Mesendoderm (in vitro differentiated cells): Measurements from ENCODE around the gene CPAMD8.
"Not testable (repeated sequence)": the region's sequence is repeated elsewhere in the genome, so short reads cannot be mapped to it uniquely, and the experiment has no call there.

ENCODE experiments used
- DNase-seq: peaks from one replicate; pipeline ENCODE4 v3.0.0; 2013
- H2AK5ac ChIP-seq: 2 replicates; pipeline ENCODE4 v1.6.1; 2013; ENCODE audit warnings: low read length, inconsistent platforms
- H2BK120ac ChIP-seq: 2 replicates; pipeline ENCODE4 v1.6.1; 2013; ENCODE audit warnings: low read depth, mild to moderate bottlenecking, low read length, moderate library complexity, mixed read lengths
- H2BK15ac ChIP-seq: replicated peaks from 2 replicates; pipeline ENCODE4 v1.6.1; 2013; ENCODE audit warnings: low read depth, mild to moderate bottlenecking, moderate library complexity
- H2BK5ac ChIP-seq: 2 replicates; pipeline ENCODE4 v1.6.1; 2013; ENCODE audit warnings: low read length, inconsistent platforms
- H3K18ac ChIP-seq: 2 replicates; pipeline ENCODE4 v1.6.1; 2013; ENCODE audit warnings: mild to moderate bottlenecking, low read length, mixed read lengths
- H3K23ac ChIP-seq: one replicate; pipeline ENCODE4 v1.6.1; 2013; ENCODE audit warnings: low read length
- H3K27ac ChIP-seq: 2 replicates; pipeline ENCODE4 v1.5.1; 2013; ENCODE audit warnings: low read depth, mild to moderate bottlenecking, inconsistent platforms, low read length, moderate library complexity
- H3K27me3 ChIP-seq: 2 replicates; pipeline ENCODE4 v1.6.1; 2013; ENCODE audit warnings: low read length, control low read depth, mild to moderate bottlenecking, inconsistent platforms; ENCODE audit not compliant: insufficient read depth, poor library complexity
- H3K36me3 ChIP-seq: 2 replicates; pipeline ENCODE4 v1.6.1; 2013; ENCODE audit warnings: low read length, inconsistent platforms; ENCODE audit not compliant: control insufficient read depth, insufficient read depth
- H3K4ac ChIP-seq: one replicate; pipeline ENCODE4 v1.6.1; 2013; ENCODE audit warnings: low read depth, mild to moderate bottlenecking, low read length, moderate library complexity
- H3K4me1 ChIP-seq: 2 replicates; pipeline ENCODE4 v1.6.1; 2013; ENCODE audit warnings: low read depth, low read length, inconsistent platforms; ENCODE audit not compliant: control insufficient read depth
- H3K4me2 ChIP-seq: 2 replicates; pipeline ENCODE4 v1.6.1; 2013; ENCODE audit warnings: low read length
- H3K4me3 ChIP-seq: 2 replicates; pipeline ENCODE4 v1.5.1; 2013; ENCODE audit warnings: mild to moderate bottlenecking, low read length
- H3K56ac ChIP-seq: one replicate; pipeline ENCODE4 v1.6.1; 2013; ENCODE audit warnings: low read length
- H3K79me1 ChIP-seq: 2 replicates; pipeline ENCODE4 v1.6.1; 2013; ENCODE audit warnings: low read length, inconsistent platforms
- H3K79me2 ChIP-seq: 2 replicates; pipeline ENCODE4 v1.6.1; 2013; ENCODE audit warnings: mild to moderate bottlenecking, low read length; ENCODE audit not compliant: control insufficient read depth, insufficient read depth
- H3K9ac ChIP-seq: 2 replicates; pipeline ENCODE4 v1.6.1; 2013; ENCODE audit warnings: low read length, inconsistent platforms
- H4K5ac ChIP-seq: one replicate; pipeline ENCODE4 v1.6.1; 2013; ENCODE audit warnings: low read length
- H4K8ac ChIP-seq: one replicate; pipeline ENCODE4 v1.6.1; 2013; ENCODE audit warnings: low read depth, mild to moderate bottlenecking, control low read depth, low read length, moderate library complexity
- WGBS: extraction: QIAGEN DNeasy Blood & Tissue Kit; methylation state at CpG from one replicate; pipeline ENCODE4 v1.1.7; 2013; ENCODE audit warnings: low lambda C conversion rate, missing lambda C conversion rate; ENCODE audit not compliant: insufficient coverage; ENCODE audit errors: extremely low coverage; 5-methylcytosine and 5-hydroxymethylcytosine counted together

The CPAMD8 gene

DNA sequence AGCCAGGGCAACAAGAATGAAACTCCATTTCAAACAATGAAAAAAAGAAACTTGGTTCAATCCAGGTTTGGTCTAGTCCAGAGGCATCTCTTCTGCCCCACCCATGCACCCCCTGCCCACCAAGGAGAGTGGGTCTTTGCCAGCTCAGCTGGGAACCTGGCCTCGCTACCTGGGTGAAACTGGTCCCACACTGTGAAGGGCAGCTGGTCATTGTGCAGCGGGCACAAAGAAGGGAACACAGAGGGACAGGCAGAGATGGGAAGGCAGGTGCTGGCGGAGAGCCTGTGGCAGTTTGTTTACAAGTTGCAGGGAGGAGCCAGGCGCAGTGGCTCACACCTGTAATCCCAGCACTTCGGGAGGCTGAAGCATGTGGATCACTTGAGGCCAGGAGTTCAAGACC is 50.2 kb downstream of the CPAMD8 start:
- Histone ChIP-seq H3K27me3 (no peaks in the 10 kb centered on the region), H2AK5ac (no peak overlapping the region), H3K23ac (no peak overlapping the region), H3K9ac (no peak overlapping the region), H3K4me2 (no peak overlapping the region), H3K79me1 (no peaks in the 10 kb centered on the region), H3K4me1 (no peaks in the 10 kb centered on the region), H3K4me3 (no peak overlapping the region), H3K56ac (no peak overlapping the region), H4K8ac (no peak overlapping the region), H2BK15ac (no peak overlapping the region), H3K4ac (no peak overlapping the region), H2BK5ac (no peak overlapping the region), H2BK120ac (no peak overlapping the region), H3K18ac (no peak overlapping the region), H3K36me3 (no peaks in the 10 kb centered on the region), H3K27ac (no peak overlapping the region), H3K79me2 (no peaks in the 10 kb centered on the region), H4K5ac (no peak overlapping the region)
- DNase-seq: no peak
- no CpG with 5 or more reads among the region's 5 CpGs for WGBS

DNA sequence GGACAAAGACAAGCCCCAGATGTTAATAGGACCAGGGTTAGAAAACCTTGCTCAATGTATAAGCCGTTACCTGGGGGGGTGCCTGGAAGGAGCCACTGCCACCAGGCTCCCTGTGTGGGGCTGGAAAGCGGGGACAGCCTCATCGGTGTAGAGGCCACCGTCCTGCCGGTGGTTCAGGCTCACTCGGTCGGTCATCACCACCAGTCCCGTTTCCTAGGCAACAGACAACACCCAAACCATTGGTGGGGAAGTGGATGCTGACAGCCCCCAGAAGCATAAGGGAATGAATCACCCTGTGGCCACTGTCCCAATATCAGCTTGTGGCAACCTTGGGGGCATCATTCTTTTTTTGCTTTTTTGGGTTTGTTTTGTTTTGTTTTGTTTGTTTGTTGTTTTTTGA is 55.8 kb downstream of the CPAMD8 start:
- no peak overlapping the region for H2AK5ac ChIP-seq
- H3K4me2 ChIP-seq: no peak overlapping the region
- no peak overlapping the region for H2BK15ac ChIP-seq
- H3K4ac ChIP-seq: no peak overlapping the region
- H2BK120ac ChIP-seq: no peak overlapping the region
- H2BK5ac ChIP-seq: no peak overlapping the region
- no peaks in the 10 kb centered on the region for H3K4me1 ChIP-seq
- H3K79me2 ChIP-seq: no peaks in the 10 kb centered on the region
- H3K27me3 ChIP-seq: no peaks in the 10 kb centered on the region
- no peaks in the 10 kb centered on the region for H3K79me1 ChIP-seq
- H3K56ac ChIP-seq: no peak overlapping the region
- H3K18ac ChIP-seq: no peak overlapping the region
- H3K23ac ChIP-seq: no peak overlapping the region
- no peak overlapping the region for H3K9ac ChIP-seq
- H4K5ac ChIP-seq: no peak overlapping the region
- DNase-seq: peak; percentile 16
- no CpG with 5 or more reads among the region's 8 CpGs for WGBS
- H3K36me3 ChIP-seq: no peaks in the 10 kb centered on the region
- no peak overlapping the region for H3K4me3 ChIP-seq
- H3K27ac ChIP-seq: no peak overlapping the region
- H4K8ac ChIP-seq: no peak overlapping the region

DNA sequence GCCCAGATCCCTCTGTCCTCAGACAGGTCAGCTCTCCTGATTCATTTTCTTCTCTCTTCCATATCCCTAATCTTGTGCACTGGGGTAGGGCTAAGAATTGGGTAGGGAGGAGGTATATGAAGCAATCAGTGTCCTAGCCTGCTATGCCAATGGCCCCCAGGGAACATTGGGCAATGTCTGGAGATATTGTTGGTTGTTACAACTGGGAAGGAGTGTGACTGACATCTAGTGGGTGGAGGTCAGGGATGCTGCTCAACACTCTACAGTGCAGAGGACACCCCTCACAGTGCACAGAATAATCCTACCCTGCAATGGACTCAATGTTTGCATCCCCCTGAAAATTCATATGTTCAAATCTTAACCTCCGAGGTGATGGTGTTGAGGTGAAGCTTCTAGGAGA is 57.5 kb downstream of the CPAMD8 start:
- Histone ChIP-seq H3K4me2 (no peak overlapping the region), H3K18ac (no peak overlapping the region), H3K36me3 (no peaks in the 10 kb centered on the region), H4K8ac (no peak overlapping the region), H4K5ac (no peak overlapping the region), H2BK5ac (no peak overlapping the region), H3K4ac (no peak overlapping the region), H2BK120ac (no peak overlapping the region), H3K56ac (no peak overlapping the region), H3K23ac (no peak overlapping the region), H3K9ac (no peak overlapping the region), H3K79me2 (no peaks in the 10 kb centered on the region), H3K27me3 (no peaks in the 10 kb centered on the region), H2AK5ac (no peak overlapping the region), H3K27ac (no peak overlapping the region), H3K4me1 (no peaks in the 10 kb centered on the region), H2BK15ac (no peak overlapping the region), H3K79me1 (no peaks in the 10 kb centered on the region), H3K4me3 (no peak overlapping the region)
- DNase-seq: peak; percentile 26
- WGBS: no CpG with 5 or more reads among the region's 1 CpG

DNA sequence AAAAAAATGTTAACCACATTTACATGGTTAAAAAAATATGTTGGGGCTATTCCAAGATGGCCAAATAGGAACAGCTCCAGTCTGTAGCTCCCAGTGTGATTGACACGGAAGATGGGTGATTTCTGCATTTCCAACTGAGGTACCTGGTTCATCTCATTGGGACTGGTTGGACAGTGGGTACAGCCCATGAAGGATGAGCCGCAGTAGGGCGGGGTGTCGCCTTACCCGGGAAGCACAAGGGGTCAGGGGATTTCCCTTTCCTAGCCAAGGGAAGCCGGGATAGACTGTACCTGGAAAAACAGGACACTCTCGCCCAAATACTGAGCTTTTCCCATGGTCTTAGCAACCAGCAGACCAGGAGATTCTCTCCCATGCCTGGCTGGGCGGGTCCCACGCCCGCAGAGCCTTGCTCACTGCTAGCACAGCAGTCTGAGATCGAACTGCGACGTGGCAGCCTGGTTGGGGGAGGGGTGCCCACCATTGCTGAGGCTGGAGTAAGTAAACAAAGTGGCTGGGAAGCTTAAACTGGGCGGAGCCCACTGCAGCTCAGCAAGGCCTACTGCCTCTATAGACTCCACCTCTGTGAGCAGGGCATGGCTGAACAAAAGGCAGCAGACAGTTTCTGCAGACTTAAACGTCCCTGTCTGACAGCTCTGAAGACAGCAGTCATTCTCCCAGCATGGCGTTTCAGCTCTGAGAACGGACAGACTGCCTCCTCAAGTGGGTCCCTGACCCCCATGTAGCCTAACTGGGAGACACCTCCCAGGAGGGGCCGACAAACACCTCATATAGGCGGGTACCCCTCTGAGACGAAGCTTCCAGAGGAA is 65.4 kb downstream of the CPAMD8 start:
- not testable (repeated sequence) for H3K4me1 ChIP-seq, H3K4me3 ChIP-seq, H2BK5ac ChIP-seq, H3K18ac ChIP-seq, H3K27me3 ChIP-seq, H2BK15ac ChIP-seq, H3K9ac ChIP-seq, H4K8ac ChIP-seq, H4K5ac ChIP-seq, H3K27ac ChIP-seq, H3K79me2 ChIP-seq, H3K56ac ChIP-seq, H2AK5ac ChIP-seq, H2BK120ac ChIP-seq, H3K4me2 ChIP-seq, H3K79me1 ChIP-seq, H3K36me3 ChIP-seq, H3K23ac ChIP-seq, H3K4ac ChIP-seq
- WGBS: no CpG with 5 or more reads among the region's 20 CpGs
- DNase-seq: peak; percentile 51

DNA sequence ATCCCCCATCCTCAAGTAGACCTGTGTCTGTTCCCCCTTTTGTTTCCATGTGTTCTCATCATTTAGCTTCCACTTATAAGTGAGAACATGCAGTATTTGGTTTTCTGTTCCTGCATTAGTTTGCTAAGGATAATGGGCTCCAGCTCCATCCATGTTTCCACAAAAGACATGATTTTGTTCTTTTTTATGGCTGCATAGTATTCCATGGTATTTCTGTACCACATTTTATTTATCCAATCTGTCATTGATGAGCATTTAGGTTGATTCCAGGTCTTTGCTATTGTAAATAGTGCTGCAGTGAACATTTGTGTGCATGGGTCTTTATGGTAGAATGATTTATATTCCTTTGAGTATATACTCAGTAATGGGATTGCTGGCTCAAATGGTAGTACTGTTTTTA is 68.3 kb downstream of the CPAMD8 start:
- not testable (repeated sequence) for DNase-seq, H4K8ac ChIP-seq, H2AK5ac ChIP-seq, H3K36me3 ChIP-seq, H3K23ac ChIP-seq, H3K9ac ChIP-seq, H3K18ac ChIP-seq, H4K5ac ChIP-seq, H2BK120ac ChIP-seq, H3K4me3 ChIP-seq, H3K27me3 ChIP-seq, H3K4ac ChIP-seq, H3K79me2 ChIP-seq, H3K79me1 ChIP-seq, H2BK15ac ChIP-seq, H3K27ac ChIP-seq, H3K56ac ChIP-seq, H3K4me1 ChIP-seq, H2BK5ac ChIP-seq, H3K4me2 ChIP-seq

DNA sequence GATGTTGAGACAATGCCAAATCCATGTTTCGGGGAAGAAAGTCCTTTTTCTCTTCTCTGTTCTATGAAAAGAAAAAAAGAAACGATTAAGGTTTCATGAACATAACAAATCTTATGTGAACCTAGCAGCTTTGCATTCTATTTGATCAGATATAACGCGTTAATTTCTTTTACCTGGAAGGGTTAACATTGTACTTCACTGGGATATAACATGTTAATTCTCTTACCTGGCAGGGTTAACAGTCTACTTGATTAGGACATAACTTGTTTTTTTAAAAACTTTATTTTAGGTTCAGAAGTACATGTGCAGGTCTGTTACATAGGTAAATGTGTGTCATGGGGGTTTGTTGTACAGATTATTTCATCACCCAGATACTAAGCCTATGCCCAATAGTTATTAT is 68.8 kb downstream of the CPAMD8 start:
- Histone ChIP-seq H2BK5ac (no peak overlapping the region), H3K27ac (no peak overlapping the region), H3K4me3 (no peak overlapping the region), H3K79me1 (no peaks in the 10 kb centered on the region), H3K36me3 (no peaks in the 10 kb centered on the region), H4K8ac (no peak overlapping the region), H3K27me3 (no peaks in the 10 kb centered on the region), H3K4ac (no peak overlapping the region), H2BK120ac (no peak overlapping the region), H3K56ac (no peak overlapping the region), H4K5ac (no peak overlapping the region), H3K79me2 (no peaks in the 10 kb centered on the region), H3K4me1 (no peaks in the 10 kb centered on the region), H2BK15ac (no peak overlapping the region), H3K4me2 (no peak overlapping the region), H2AK5ac (no peak overlapping the region), H3K23ac (no peak overlapping the region), H3K9ac (no peak overlapping the region), H3K18ac (no peak overlapping the region)
- DNase-seq: no peak
- no CpG with 5 or more reads among the region's 4 CpGs for WGBS
